ENCODE results near the gene DHPS. TPM values are rescaled to one million over a fixed set of nuclear protein-coding genes. Genes with fewer than 3 reads are reported as not detected.

Gene DHPS
- total and polyA plus RNA-seq, 2 donors (not counting 3 experiments of a cell fraction or from before 2014, with no cell fraction given) = 68.4 to 90.1 TPM

DNA sequence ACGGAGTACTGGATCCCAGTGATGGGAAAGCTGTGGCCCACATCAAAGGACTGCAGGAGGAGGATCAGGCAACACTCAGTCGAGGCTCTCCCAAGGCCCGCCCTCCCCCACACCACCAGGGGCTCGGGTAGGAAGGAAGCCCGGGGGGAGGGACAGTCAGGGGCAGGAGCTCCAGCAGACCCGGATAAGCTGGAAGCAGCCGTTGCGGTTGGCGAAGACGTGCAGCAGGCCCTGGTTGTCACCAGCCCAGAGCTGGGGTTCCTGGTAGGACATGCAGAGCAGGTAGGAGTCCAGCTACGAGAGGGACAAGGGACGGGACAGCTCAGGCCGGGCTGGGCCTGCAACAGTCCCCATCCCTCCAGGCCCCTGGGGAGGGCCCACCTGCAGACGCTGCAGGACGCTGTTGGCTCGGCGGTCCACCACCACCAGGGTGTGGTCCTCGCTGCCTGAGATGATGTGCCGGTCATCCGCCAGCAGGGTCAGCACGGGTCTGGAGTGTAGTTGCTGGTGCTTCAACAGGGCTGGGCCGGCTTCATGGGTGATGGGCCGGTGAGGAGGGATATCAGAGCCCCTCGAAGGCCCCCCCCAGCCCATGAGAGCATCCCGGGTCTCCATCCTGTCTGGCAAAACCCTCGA lies 8.0 kb upstream of the DHPS start:
- Histone ChIP-seq H3K4me3 (replicated peaks in 1 of 3; ENCODE audit: insufficient read depth in 1 of 3, low read depth in 1 of 3, low read length in 3 of 3) (no peak overlapping the region), H3K27me3 (ENCODE audit: control insufficient read depth in 2 of 2, insufficient read depth in 2 of 2, low read length in 2 of 2) (no peaks in the 10 kb centered on the region), H3K9ac (replicated peaks; ENCODE audit: extremely low read depth, insufficient read depth, low read length) (no peak overlapping the region), H3K27ac (ENCODE audit: insufficient read depth, low read depth, low read length) (no peak overlapping the region), H3K79me2 (ENCODE audit: control insufficient read depth, insufficient read depth, low read length) (no peaks in the 10 kb centered on the region), H3K4me2 (ENCODE audit: insufficient read depth, low read length) (no peak overlapping the region), H3K9me1 (replicated peaks; ENCODE audit: control insufficient read depth, extremely low read depth, insufficient read depth, low read length) (no peaks in the 10 kb centered on the region), H2AFZ (ENCODE audit: low read depth, low read length) (no peak overlapping the region), H3K36me3 (ENCODE audit: control insufficient read depth in 2 of 2, extremely low read depth in 1 of 2, insufficient read depth in 2 of 2, low read length in 2 of 2) (no peaks in the 10 kb centered on the region), H3K4me1 (ENCODE audit: control insufficient read depth, extremely low read depth, insufficient read depth, low read length) (no peaks in the 10 kb centered on the region), H3K9me3 (replicated peaks; ENCODE audit: control insufficient read depth, insufficient read depth, low read length) (no peaks in the 10 kb centered on the region), H4K20me1 (replicated peaks; ENCODE audit: control insufficient read depth, extremely low read depth, insufficient read depth, low read length) (no peaks in the 10 kb centered on the region)
- CTCF ChIA-PET = no interaction called here
- FAIRE-seq (no peak), DNase-seq (ENCODE audit: low read depth, low spot score) (no peak)
- POLR2A ChIA-PET = no interaction called here
- TF ChIP-seq FOS (IDR thresholded peaks at IDR 0.05; ENCODE audit: borderline replicate concordance, insufficient read depth, low read length) (no peak), EZH2 (IDR thresholded peaks at IDR 0.05; ENCODE audit: borderline replicate concordance, low read depth, low read length, severe bottlenecking) (no peak), GATA2 (IDR thresholded peaks at IDR 0.05; ENCODE audit: insufficient read depth, insufficient read length, low read depth, low read length) (no peak), JUN (IDR thresholded peaks at IDR 0.05; ENCODE audit: borderline replicate concordance, insufficient read depth, insufficient read length, low read depth) (no peak), POLR2A (IDR thresholded peaks at IDR 0.05; ENCODE audit: low read depth, low read length) (no peak), MYC (IDR thresholded peaks at IDR 0.05; ENCODE audit: low read depth, low read length) (no peak), POLR2AphosphoS5 (IDR thresholded peaks at IDR 0.05; ENCODE audit: insufficient read depth, low read depth, low read length) (no peak)
- TF ChIP-seq, protein P1, sequence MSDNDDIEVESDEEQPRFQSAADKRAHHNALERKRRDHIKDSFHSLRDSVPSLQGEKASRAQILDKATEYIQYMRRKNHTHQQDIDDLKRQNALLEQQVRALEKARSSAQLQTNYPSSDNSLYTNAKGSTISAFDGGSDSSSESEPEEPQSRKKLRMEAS (IDR thresholded peaks at IDR 0.05; ENCODE audit: insufficient read depth, insufficient read length) = no peak
- TF ChIP-seq, protein P2, sequence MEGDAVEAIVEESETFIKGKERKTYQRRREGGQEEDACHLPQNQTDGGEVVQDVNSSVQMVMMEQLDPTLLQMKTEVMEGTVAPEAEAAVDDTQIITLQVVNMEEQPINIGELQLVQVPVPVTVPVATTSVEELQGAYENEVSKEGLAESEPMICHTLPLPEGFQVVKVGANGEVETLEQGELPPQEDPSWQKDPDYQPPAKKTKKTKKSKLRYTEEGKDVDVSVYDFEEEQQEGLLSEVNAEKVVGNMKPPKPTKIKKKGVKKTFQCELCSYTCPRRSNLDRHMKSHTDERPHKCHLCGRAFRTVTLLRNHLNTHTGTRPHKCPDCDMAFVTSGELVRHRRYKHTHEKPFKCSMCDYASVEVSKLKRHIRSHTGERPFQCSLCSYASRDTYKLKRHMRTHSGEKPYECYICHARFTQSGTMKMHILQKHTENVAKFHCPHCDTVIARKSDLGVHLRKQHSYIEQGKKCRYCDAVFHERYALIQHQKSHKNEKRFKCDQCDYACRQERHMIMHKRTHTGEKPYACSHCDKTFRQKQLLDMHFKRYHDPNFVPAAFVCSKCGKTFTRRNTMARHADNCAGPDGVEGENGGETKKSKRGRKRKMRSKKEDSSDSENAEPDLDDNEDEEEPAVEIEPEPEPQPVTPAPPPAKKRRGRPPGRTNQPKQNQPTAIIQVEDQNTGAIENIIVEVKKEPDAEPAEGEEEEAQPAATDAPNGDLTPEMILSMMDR (IDR thresholded peaks at IDR 0.05; ENCODE audit: extremely low read depth in 1 of 2, insufficient read depth in 1 of 2, low read depth in 1 of 2, low read length in 2 of 2) = no peak
- intact Hi-C loops (cut with micrococcal nuclease) = no loop called here
- BruUV-seq (replicated peaks) = no TSS peak
- dilution Hi-C loops (cut with MboI; ENCODE audit: extremely low pct_ligation_motif_present, low sequenced_read_pairs) = no loop called here
